DOHH2 (cell line): ENCODE measurements around the gene LYZL2.
"Not testable (repeated sequence)": the region's sequence is repeated elsewhere in the genome, so short reads cannot be mapped to it uniquely, and the experiment has no call there.

Source experiments
- H3F3A ChIP-seq: fragments of 200-600 bp; sonication (generic), shearing (Covaris generic); 2 replicates; pipeline ENCODE4 v1.6.0; 2016; ENCODE audit warnings: antibody characterized with exemption, mild to moderate bottlenecking; ENCODE audit not compliant: control insufficient read depth, insufficient read depth
- H3K27ac ChIP-seq: fragments of 200-600 bp; sonication (generic); 2 replicates; pipeline ENCODE4 v1.5.1; 2014; ENCODE audit warnings: low read depth, mild to moderate bottlenecking, low read length, moderate library complexity
- H3K27me3 ChIP-seq: fragments of 200-600 bp; sonication (generic); 2 replicates; pipeline ENCODE4 v1.6.1; 2014; ENCODE audit warnings: mild to moderate bottlenecking, low read length, mixed read lengths; ENCODE audit not compliant: control insufficient read depth
- H3K36me3 ChIP-seq: fragments of 200-600 bp; sonication (generic); 2 replicates; pipeline ENCODE4 v1.6.1; 2014; ENCODE audit warnings: mild to moderate bottlenecking, low read length, moderate library complexity, mixed read lengths; ENCODE audit not compliant: control insufficient read depth
- H3K4me1 ChIP-seq: fragments of 200-600 bp; sonication (generic); 2 replicates; pipeline ENCODE4 v1.6.1; 2014; ENCODE audit warnings: mild to moderate bottlenecking, low read length, mixed read lengths; ENCODE audit not compliant: control insufficient read depth
- H3K4me2 ChIP-seq: fragments of 200-600 bp; sonication (generic); 2 replicates; pipeline ENCODE4 v1.6.0; 2014; ENCODE audit warnings: mild to moderate bottlenecking, low read length, moderate library complexity
- H3K4me3 ChIP-seq: fragments of 200-600 bp; sonication (generic); 2 replicates; pipeline ENCODE4 v1.5.1; 2014; ENCODE audit warnings: mild to moderate bottlenecking, low read length, mixed read lengths
- H3K79me2 ChIP-seq: fragments of 200-600 bp; sonication (generic); 2 replicates; pipeline ENCODE4 v1.6.1; 2014; ENCODE audit warnings: mild to moderate bottlenecking, low read length, mixed read lengths; ENCODE audit not compliant: control insufficient read depth
- H3K9me2 ChIP-seq: fragments of 200-600 bp; sonication (generic); replicated peaks from 2 replicates; pipeline ENCODE4 v1.6.1; 2014; ENCODE audit warnings: mild to moderate bottlenecking, low read length, mixed read lengths; ENCODE audit not compliant: control insufficient read depth
- H3K9me3 ChIP-seq: fragments of 200-600 bp; sonication (generic); 2 replicates; pipeline ENCODE4 v1.6.1; 2014; ENCODE audit warnings: antibody characterized with exemption, low read length, mixed read lengths; ENCODE audit not compliant: control insufficient read depth, insufficient read depth
- H4K20me1 ChIP-seq: fragments of 200-600 bp; sonication (generic); 2 replicates; pipeline ENCODE4 v1.6.0; 2014; ENCODE audit warnings: low read depth, mild to moderate bottlenecking, antibody characterized with exemption, low read length, moderate library complexity; ENCODE audit not compliant: control insufficient read depth, insufficient read depth
- EZH2phosphoT487 ChIP-seq: fragments of 200-600 bp; sonication (generic); IDR thresholded peaks from 2 replicates; pipeline ENCODE4 v1.6.1; 2017; ENCODE audit warnings: borderline replicate concordance, mild to moderate bottlenecking, antibody characterized with exemption, low read length, moderate library complexity, mixed read lengths
- TF ChIP-seq, protein P1 (sequence below): fragments of 200-600 bp; sonication (generic); IDR thresholded peaks from one replicate; pipeline ENCODE4 v1.5.1; 2014; ENCODE audit warnings: antibody characterized with exemption, mild to moderate bottlenecking, low read depth, low read length; ENCODE audit not compliant: poor library complexity, severe bottlenecking

LYZL2 gene

GRCh38 chr10:30630571-30630970, 1.0 kb upstream of the LYZL2 start:
- H3K27ac ChIP-seq, result no peak overlapping the region
- H3K4me3 ChIP-seq, result no peak overlapping the region
- no peaks in the 10 kb centered on the region for H3K79me2 ChIP-seq
- H3K36me3 ChIP-seq, result no peaks in the 10 kb centered on the region
- no peaks in the 10 kb centered on the region for H3K9me2 ChIP-seq
- no peak for TF ChIP-seq EZH2phosphoT487
- TF ChIP-seq, protein P1, sequence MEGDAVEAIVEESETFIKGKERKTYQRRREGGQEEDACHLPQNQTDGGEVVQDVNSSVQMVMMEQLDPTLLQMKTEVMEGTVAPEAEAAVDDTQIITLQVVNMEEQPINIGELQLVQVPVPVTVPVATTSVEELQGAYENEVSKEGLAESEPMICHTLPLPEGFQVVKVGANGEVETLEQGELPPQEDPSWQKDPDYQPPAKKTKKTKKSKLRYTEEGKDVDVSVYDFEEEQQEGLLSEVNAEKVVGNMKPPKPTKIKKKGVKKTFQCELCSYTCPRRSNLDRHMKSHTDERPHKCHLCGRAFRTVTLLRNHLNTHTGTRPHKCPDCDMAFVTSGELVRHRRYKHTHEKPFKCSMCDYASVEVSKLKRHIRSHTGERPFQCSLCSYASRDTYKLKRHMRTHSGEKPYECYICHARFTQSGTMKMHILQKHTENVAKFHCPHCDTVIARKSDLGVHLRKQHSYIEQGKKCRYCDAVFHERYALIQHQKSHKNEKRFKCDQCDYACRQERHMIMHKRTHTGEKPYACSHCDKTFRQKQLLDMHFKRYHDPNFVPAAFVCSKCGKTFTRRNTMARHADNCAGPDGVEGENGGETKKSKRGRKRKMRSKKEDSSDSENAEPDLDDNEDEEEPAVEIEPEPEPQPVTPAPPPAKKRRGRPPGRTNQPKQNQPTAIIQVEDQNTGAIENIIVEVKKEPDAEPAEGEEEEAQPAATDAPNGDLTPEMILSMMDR, result no peak
- peaks cover 13% of the 10 kb centered on the region for H3K27me3 ChIP-seq
- no peaks in the 10 kb centered on the region for H3K4me1 ChIP-seq
- H4K20me1 ChIP-seq, result no peaks in the 10 kb centered on the region
- no peak overlapping the region for H3K4me2 ChIP-seq
- no peaks in the 10 kb centered on the region for H3F3A ChIP-seq
- no peaks in the 10 kb centered on the region for H3K9me3 ChIP-seq

DNA sequence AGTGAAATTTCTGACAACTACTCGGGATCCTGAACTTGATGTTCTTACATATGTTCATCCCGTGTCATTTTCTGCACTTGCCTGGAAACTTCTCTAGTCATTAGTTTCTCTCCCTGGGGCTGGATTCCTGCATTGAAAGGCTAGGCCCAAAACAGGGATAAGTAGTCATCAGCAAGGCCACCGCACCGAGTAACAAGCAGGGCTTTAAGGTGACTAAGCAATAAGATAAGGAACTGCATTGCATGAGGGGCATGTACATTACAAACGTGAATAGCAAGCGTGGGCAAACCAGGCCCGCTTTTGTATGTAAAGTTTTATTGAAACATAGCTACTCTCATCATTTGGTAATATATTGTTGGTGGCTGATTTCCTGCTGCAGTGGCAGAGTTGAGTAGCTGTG, 977 bp downstream of the LYZL2 start:
- not testable (repeated sequence) for H4K20me1 ChIP-seq

DNA sequence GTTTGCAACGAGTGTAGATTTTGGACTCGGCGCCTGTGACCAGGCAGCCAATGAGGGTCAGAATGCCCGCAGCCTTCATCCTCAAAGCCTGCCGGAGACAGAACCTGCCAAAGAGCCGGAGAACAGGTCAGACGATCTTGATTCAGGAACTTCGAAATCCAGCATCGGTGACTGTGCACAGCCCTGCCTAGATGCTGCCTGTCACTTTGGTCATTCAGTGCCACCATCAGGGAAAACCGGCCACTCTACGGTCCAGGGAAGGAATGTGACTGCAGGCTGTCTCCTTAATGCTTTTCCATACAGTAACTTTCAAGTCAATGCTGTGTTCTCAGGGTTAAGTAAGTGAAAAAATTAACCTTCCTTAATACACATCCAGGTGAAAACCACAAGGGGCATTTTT, 2.7 kb downstream of the LYZL2 start:
- H3K4me3 ChIP-seq, H3K4me2 ChIP-seq, H3K4me1 ChIP-seq, H3K79me2 ChIP-seq, H3F3A ChIP-seq, H3K9me2 ChIP-seq, H3K9me3 ChIP-seq, H3K36me3 ChIP-seq, H3K27me3 ChIP-seq, H3K27ac ChIP-seq, H4K20me1 ChIP-seq: not testable (repeated sequence)

More for the DNA sequence above, 977 bp downstream of the LYZL2 start:
- not testable (repeated sequence) for H3K4me2 ChIP-seq, H3K79me2 ChIP-seq, H3K9me2 ChIP-seq, H3K36me3 ChIP-seq, H3K9me3 ChIP-seq, H3K4me3 ChIP-seq, H3K27ac ChIP-seq, H3F3A ChIP-seq, H3K4me1 ChIP-seq
- peaks cover 12% of the 10 kb centered on the region for H3K27me3 ChIP-seq

GRCh38 chr10:30626196-30626595, 3.4 kb downstream of the LYZL2 start:
- H3K9me3 ChIP-seq, H3K79me2 ChIP-seq, H3K4me2 ChIP-seq, H4K20me1 ChIP-seq, H3K27ac ChIP-seq, H3K36me3 ChIP-seq, H3K27me3 ChIP-seq, H3K4me3 ChIP-seq, H3F3A ChIP-seq, H3K9me2 ChIP-seq, H3K4me1 ChIP-seq: not testable (repeated sequence)

GRCh38 chr10:30625080-30625479, 4.5 kb downstream of the LYZL2 start:
- Histone ChIP-seq H3K27ac (no peak overlapping the region), H3F3A (no peaks in the 10 kb centered on the region), H3K4me3 (no peak overlapping the region), H3K36me3 (no peaks in the 10 kb centered on the region), H3K4me1 (no peaks in the 10 kb centered on the region), H3K27me3 (peaks cover 2% of the 10 kb centered on the region; the same call in 1 of the 2 replicates), H3K9me2 (no peaks in the 10 kb centered on the region), H3K4me2 (no peak overlapping the region), H3K9me3 (no peaks in the 10 kb centered on the region), H4K20me1 (no peaks in the 10 kb centered on the region), H3K79me2 (no peaks in the 10 kb centered on the region)
- TF ChIP-seq EZH2phosphoT487, result no peak
- TF ChIP-seq, protein P1, result no peak
